HUES64 (cell line): ENCODE results near the gene ABHD2.
"Not testable (repeated sequence)": the region's sequence is repeated elsewhere in the genome, so short reads cannot be mapped to it uniquely, and the experiment has no call there.

ENCODE experiments used
- H3K27ac ChIP-seq: 2 replicates; pipeline ENCODE4 v1.7.0; 2013; ENCODE audit warnings: low read depth, low read length, inconsistent platforms
- H3K27me3 ChIP-seq: 2 replicates; pipeline ENCODE4 v1.6.1; 2013; ENCODE audit warnings: mild to moderate bottlenecking, low read length; ENCODE audit not compliant: insufficient read depth
- H3K36me3 ChIP-seq: 2 replicates; pipeline ENCODE4 v1.6.1; 2013; ENCODE audit warnings: mild to moderate bottlenecking, low read length; ENCODE audit not compliant: insufficient read depth
- H3K4me1 ChIP-seq: 2 replicates; pipeline ENCODE4 v1.6.1; 2013; ENCODE audit warnings: mild to moderate bottlenecking, low read length, moderate library complexity; ENCODE audit not compliant: insufficient read depth
- H3K4me3 ChIP-seq: 2 replicates; pipeline ENCODE4 v1.5.1; 2013; ENCODE audit warnings: mild to moderate bottlenecking, low read length, moderate library complexity
- H3K9ac ChIP-seq: 2 replicates; pipeline ENCODE4 v1.6.1; 2013; ENCODE audit warnings: mild to moderate bottlenecking, low read depth, low read length
- H3K9me3 ChIP-seq: 2 replicates; pipeline ENCODE4 v1.6.1; 2013; ENCODE audit warnings: low read depth, low read length; ENCODE audit not compliant: insufficient read depth
- WGBS: fragments of 150-250, 120-280 bp; methylation state at CpG from one replicate; pipeline ENCODE4 v1.1.7; 2013; ENCODE audit warnings: missing lambda C conversion rate; 5-methylcytosine and 5-hydroxymethylcytosine counted together

ABHD2 gene

DNA sequence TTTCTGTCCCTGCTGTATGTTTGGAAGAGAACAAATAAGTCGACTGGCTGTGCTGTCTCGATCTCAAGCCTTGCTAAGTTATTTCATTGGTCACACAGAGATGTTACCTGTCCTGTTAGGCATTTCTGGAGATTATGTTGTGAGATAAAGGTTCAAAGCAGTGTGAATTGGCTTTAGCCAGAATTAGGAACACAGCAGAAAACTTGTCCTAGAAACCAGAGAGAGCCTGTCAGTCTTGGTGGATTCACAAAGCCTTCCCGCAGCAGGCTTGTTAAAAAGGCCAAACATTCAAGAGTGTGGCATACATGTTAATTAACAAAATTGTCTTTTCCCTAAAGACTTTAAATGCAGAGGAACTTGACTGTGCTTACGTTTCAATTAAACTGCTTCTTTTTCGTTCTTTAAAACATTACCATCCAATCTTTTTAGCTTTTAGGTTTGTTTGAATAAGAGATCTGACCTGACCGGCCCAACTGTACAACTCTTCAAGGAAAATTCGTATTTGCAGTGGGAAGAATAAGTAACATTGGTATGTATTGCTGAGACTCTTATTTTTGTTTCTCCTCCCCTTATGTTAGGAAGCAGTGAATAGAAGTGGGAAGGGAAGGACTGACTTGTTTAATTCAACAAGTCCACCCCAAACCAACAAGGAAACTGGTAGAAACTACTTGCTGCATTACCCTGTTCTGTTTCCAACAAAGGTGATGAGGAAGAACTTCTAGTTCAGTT lies 25.2 kb downstream of the ABHD2 start:
- Histone ChIP-seq H3K27me3 (no peaks in the 10 kb centered on the region), H3K36me3 (peaks cover 4% of the 10 kb centered on the region), H3K4me1 (peaks cover 37% of the 10 kb centered on the region), H3K27ac (no peak overlapping the region), H3K4me3 (no peak overlapping the region), H3K9me3 (no peaks in the 10 kb centered on the region), H3K9ac (no peak overlapping the region)
- WGBS, result 90% methylated on average over 7 of the region's 7 CpGs

DNA sequence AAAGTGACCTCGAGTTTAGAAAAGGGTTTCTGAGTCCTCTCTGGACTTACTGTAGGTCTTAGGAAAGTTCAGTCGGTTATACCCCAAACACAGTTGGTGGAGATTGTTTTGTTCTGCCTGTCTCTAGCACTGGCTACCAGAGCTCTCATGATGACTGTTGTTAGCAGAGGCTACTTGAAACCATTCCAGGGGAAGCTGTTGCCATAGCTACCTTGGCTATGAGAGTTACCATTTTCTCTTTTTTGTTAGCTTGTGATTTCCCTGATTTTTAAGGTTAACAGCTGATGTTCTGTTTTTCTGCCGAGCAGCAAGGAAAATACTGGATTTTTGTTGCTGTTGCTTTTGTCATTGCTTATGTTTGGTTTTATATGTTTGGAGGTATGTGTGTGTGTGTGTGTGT lies 26.7 kb downstream of the ABHD2 start:
- H3K27ac ChIP-seq, result 0 out of 2 replicates have a peak overlapping the region, but pooled peaks have one; percentile 19
- no peak overlapping the region for H3K9ac ChIP-seq
- H3K9me3 ChIP-seq, result no peaks in the 10 kb centered on the region
- 87% methylated on average over 3 of the region's 3 CpGs for WGBS
- H3K27me3 ChIP-seq, result no peaks in the 10 kb centered on the region
- H3K36me3 ChIP-seq, result peaks cover 4% of the 10 kb centered on the region
- H3K4me3 ChIP-seq, result no peak overlapping the region
- peaks cover 32% of the 10 kb centered on the region for H3K4me1 ChIP-seq

DNA sequence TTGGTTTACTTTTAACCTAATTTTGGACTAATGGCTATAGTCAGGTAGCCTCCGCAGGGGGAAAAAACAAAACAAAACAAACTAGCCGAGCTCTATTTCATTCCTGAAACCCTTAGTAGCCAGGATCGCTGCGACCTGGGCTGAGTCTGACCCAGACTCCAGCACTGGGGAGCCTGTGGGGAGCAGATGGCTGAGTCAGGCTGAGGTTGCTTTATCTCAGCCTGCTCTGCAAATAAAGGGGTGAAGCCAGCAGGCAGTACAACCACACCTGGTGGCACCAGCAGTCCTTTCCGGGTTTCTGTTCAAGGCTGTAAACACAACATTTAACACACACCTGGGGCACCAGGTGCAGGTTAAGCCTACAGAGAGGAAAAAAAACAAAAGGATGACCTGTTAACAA lies 27.3 kb downstream of the ABHD2 start:
- Histone ChIP-seq H3K36me3 (peaks cover 4% of the 10 kb centered on the region), H3K27me3 (no peaks in the 10 kb centered on the region), H3K9ac (no peak overlapping the region), H3K4me1 (peaks cover 32% of the 10 kb centered on the region), H3K27ac (no peak overlapping the region), H3K4me3 (no peak overlapping the region), H3K9me3 (no peaks in the 10 kb centered on the region)
- WGBS, result 94% methylated on average over 5 of the region's 5 CpGs

DNA sequence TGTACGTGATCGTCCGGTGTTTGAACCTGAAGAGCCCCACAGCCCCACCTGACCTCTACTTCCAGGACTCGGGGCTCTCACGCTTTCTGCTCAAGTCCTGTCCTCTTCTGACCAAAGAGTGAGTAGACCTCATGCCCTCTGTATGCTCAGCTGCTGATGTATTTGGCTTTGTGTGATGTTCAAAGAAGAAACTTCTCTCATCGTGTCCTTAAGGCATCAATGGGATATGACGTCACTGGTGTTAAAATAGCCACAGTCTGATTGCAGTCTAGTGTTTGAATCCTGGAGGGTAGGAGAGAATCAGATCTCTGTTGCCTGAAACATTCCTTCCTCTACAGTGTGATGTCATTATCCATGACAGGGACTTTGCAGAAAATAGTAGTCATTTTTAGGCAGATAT lies 28.1 kb downstream of the ABHD2 start:
- H3K27ac ChIP-seq, result no peak overlapping the region
- peaks cover 4% of the 10 kb centered on the region for H3K36me3 ChIP-seq
- H3K4me1 ChIP-seq, result peaks cover 29% of the 10 kb centered on the region
- H3K9me3 ChIP-seq, result no peaks in the 10 kb centered on the region
- no peaks in the 10 kb centered on the region for H3K27me3 ChIP-seq
- no peak overlapping the region for H3K9ac ChIP-seq
- H3K4me3 ChIP-seq, result no peak overlapping the region
- 98% methylated on average over 7 of the region's 7 CpGs for WGBS

DNA sequence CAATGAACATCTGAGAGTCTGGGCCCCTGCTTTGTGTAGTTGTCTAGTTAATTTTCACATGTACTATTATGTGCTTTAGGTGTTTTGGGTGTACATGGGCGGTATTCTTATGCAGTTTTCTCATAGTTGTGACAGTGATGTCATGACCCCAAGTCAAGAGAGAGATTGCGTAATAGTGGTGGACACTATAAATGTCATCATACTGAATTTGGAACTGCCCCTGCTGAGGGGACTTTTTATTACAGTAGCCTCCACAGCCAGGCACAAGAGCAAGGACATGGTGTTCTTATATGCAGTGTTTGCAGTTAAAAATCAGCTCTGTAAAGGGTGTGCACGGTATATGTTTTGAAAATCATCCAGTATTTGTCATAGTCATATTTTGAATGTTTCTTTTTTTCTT lies 29.5 kb downstream of the ABHD2 start:
- Histone ChIP-seq H3K27me3 (no peaks in the 10 kb centered on the region), H3K9ac (no peak overlapping the region), H3K4me3 (no peak overlapping the region), H3K4me1 (peaks cover 29% of the 10 kb centered on the region), H3K9me3 (no peaks in the 10 kb centered on the region), H3K27ac (no peak overlapping the region), H3K36me3 (peaks cover 4% of the 10 kb centered on the region)
- WGBS, result 95% methylated on average over 3 of the region's 3 CpGs

DNA sequence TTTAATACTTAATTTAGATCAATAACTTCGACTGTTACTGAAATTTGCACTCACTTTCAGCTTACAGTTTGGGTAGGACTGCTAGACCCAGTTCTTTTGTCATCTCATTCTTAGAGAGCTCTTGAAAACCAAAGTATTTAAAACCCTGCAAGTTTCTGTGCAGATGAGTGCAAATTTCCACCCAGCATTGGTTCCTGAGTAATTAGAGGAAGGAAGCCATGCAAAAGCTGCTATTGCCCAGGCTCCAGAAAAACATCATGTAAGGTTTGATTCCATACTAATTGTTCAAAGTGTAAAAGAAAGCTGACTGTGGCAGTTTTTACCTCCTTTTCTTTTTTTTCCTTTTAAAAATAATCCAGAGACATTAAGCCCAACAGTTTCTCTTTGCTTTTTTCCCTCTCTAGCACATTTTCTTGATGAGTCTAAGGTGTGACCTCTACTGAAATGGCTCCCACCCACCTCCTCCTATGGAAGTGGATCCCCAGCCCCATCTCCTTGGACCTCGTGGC lies 30.3 kb downstream of the ABHD2 start:
- H3K9me3 ChIP-seq, result no peaks in the 10 kb centered on the region
- H3K36me3 ChIP-seq, result peaks cover 4% of the 10 kb centered on the region
- H3K27ac ChIP-seq, result no peak overlapping the region
- H3K27me3 ChIP-seq, result no peaks in the 10 kb centered on the region
- no peak overlapping the region for H3K9ac ChIP-seq
- no peak overlapping the region for H3K4me3 ChIP-seq
- 80% methylated on average over 2 of the region's 2 CpGs for WGBS
- H3K4me1 ChIP-seq, result peaks cover 25% of the 10 kb centered on the region

DNA sequence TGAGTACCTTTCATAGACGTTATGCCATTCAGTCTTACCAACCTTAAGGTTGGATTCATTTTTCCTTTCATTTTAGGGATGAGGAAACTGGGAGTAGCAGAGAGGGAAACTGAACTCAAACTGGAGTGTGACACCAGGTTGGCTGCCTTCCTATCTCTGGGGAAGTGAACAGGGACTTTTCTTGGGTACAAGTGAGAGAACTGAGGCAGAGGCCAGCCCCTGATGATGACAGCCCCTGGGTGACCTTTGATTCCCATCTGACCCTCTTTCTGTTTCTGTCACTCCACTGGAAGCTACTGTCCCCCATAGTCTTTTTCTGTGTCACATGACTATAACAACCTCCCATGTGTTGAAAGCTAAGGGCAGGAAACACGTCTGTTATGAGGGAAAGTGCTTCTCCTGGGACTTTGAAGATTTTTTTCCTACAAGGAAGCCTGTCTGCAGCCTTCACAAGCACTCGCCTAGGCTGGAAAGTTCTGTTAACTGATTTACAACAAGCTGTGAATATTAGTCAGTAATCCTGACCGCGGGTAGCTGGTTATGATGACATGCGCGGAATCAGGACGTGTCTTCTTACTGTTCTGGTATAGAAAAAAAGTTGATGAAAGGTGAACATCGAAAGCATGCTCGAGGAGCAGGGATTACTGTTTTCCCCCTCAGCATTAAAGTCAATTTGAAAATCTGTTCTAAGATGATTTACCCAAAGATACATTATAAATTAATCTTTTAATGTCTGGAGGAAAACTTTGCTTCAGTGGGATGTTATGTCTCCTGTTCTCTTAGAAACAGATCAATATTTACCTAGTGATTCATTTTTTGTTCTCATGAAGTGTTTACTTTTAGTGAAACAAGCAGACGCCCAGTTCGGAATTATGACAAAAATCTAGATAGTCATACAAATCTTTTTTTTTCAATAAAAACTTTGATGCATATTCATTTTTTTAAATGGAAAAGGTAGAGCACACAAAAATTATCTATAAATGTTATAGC lies 31.5 kb downstream of the ABHD2 start:
- H3K27me3 ChIP-seq, result no peaks in the 10 kb centered on the region
- no peak overlapping the region for H3K27ac ChIP-seq
- no peak overlapping the region for H3K4me3 ChIP-seq
- H3K9me3 ChIP-seq, result no peaks in the 10 kb centered on the region
- no peak overlapping the region for H3K9ac ChIP-seq
- peaks cover 4% of the 10 kb centered on the region for H3K36me3 ChIP-seq
- H3K4me1 ChIP-seq, result peaks cover 22% of the 10 kb centered on the region
- WGBS, result 92% methylated on average over 9 of the region's 12 CpGs

DNA sequence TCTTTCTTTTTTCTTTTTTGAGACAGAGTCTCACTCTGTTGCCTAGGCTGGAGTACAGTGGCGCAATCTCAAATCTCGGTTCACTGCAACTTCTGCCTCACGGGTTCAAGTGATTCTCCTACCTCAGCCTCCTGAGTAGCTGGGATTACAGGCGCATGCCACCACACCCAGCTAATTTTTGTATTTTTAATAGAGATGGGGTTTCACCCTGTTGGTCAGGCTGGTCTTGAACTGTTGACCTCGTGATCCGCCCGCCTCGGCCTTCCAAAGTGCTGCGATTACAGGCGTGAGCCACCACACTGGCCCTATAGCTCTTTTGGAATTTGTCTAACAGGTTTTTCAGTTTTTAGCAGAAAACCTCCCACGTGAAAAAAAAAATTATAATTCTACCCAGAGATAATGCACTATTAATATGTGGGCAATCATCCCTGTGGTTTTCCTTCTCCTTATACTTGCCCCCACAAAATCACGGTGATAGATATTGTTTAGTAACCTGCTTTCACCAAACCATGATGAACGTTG lies 32.3 kb downstream of the ABHD2 start:
- H3K36me3 ChIP-seq, H3K27me3 ChIP-seq, H3K4me3 ChIP-seq, H3K27ac ChIP-seq, H3K9me3 ChIP-seq, H3K9ac ChIP-seq: not testable (repeated sequence)
- WGBS, result 93% methylated on average over 13 of the region's 13 CpGs
- H3K4me1 ChIP-seq, result peaks cover 14% of the 10 kb centered on the region; the same call in 1 of the 2 replicates

DNA sequence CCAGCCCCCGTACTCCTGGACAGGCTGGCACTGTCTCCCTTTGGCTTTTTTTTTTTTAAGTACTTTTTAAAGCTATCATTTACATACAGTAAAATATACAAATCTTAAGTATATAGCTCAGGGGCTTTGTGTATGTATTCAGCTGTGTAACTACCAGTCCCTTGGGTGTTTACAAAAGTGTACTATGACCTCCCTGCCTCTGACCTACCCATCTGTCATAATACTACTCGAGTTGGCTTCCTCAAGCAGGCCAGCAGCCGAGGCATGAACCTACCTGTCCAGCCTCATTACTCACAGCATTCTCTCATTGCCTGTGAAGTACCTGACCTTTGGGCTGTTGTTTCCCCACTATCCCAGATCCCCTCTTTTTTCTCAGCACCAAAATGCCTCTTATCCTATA lies 33.2 kb downstream of the ABHD2 start:
- Histone ChIP-seq H3K4me3 (no peak overlapping the region), H3K36me3 (peaks cover 4% of the 10 kb centered on the region), H3K27me3 (no peaks in the 10 kb centered on the region), H3K9me3 (no peaks in the 10 kb centered on the region), H3K27ac (no peak overlapping the region), H3K9ac (no peak overlapping the region), H3K4me1 (peaks cover 8% of the 10 kb centered on the region; the same call in 1 of the 2 replicates)
- 92% methylated on average over 2 of the region's 3 CpGs for WGBS

DNA sequence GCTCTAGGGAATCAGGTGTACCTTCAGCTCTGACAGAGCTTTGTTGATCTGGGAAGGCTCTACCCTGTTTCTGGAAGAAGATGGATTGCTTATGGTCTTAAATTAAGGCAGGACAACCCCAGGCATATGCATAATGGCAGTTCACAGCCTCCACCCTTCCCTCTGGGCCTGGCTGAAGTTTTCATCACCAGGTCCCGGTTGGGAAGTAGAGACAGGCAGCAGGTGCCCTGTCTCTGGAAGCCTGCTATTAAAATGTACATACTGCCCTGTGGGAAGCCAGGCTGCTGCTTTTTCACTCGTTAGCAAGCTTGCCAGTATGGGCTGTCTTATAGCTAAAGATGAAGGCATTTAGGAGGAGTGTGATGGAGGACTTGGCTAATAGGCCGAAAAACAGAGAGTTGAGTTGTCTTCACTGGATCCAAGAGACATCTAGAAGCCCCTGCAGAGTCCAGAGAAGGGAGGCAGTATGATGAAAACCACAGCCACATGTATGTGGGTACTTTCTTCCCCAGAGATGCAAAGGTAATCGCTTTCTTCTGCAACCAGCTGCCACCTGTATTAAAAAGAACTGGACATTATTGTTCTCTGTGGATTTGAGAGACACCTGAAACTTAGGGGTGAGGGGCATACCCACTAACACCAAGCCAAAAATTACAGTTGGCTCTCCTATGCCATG lies 34.4 kb downstream of the ABHD2 start:
- H3K27ac ChIP-seq, result no peak overlapping the region
- no peaks in the 10 kb centered on the region for H3K9me3 ChIP-seq
- H3K4me1 ChIP-seq, result 0 out of 2 replicates have a peak, but pooled peaks cover 6% of the 10 kb centered on the region
- no peaks in the 10 kb centered on the region for H3K27me3 ChIP-seq
- H3K36me3 ChIP-seq, result no peaks in the 10 kb centered on the region; the same call in 1 of the 2 replicates
- WGBS, result 73% methylated on average over 4 of the region's 4 CpGs
- H3K9ac ChIP-seq, result no peak overlapping the region
- H3K4me3 ChIP-seq, result no peak overlapping the region
